ENCODE data around the gene IMPA2. TPM values are rescaled to one million over a fixed set of nuclear protein-coding genes. Genes with fewer than 3 reads are reported as not detected.

Gene IMPA2
- total and polyA plus RNA-seq, 2 of the 13 experiments (the other 11 are each of a cell fraction or from before 2014, with no cell fraction given) = 37.8 to 71.8 TPM

- H2AFZ ChIP-seq (ENCODE audit: low read length) = no peak overlapping the region
- in situ Hi-C loops (cut with HindIII; ENCODE audit: extremely low pct_ligation_motif_present, low pct_unique_long_range_greater_than_20kb) (loop anchor here (5.0 kb wide), 1 partner anchor 58 kb away; no protein-coding TSS in a partner anchor), intact Hi-C loops (cut with micrococcal nuclease; ENCODE audit: unreplicated experiment) (loop anchor here (1.0 to 10.0 kb wide), 5 partner anchors 12 to 262 kb away; partner anchors contain the start of gene CHMP1B)
- H3K9me3 ChIP-seq (ENCODE audit: low read length) = no peaks in the 10 kb centered on the region
- H3K36me3 ChIP-seq (replicated peaks in 1 of 2; ENCODE audit: control insufficient read depth in 1 of 2, insufficient read depth in 2 of 2, low read length in 2 of 2) = peaks cover 0 to 6% of the 10 kb centered on the region in 2 experiments; a peak in 2 of 5 replicates
- FAIRE-seq (peak; percentile 87), ATAC-seq (peak; percentile 84), DNase-seq (ENCODE audit: low spot score) (peak; percentile 75)
- peak overlapping the region; percentile 70 for H3K27ac ChIP-seq (ENCODE audit: extremely low read length, insufficient read depth, low read length)
- ChIA-PET POLR2A (interaction anchor here (0.6 to 12.8 kb wide), 25 partner anchors 8 to 201 kb away, joined by 3 to 328 read pairs (median 5); partner anchors contain the start of genes CHMP1B, IMPA2 and MPPE1), CTCF (ENCODE audit: low intra/inter-chr PET ratio, low total read pairs) (interaction anchor here (0.8 to 2.7 kb wide), 5 partner anchors 44 to 263 kb away, joined by 3 to 51 read pairs (median 4); no protein-coding TSS in a partner anchor)
- H3K4me3 ChIP-seq (replicated peaks in 1 of 3; ENCODE audit: insufficient read depth in 1 of 3, low read depth in 2 of 3, low read length in 3 of 3) = peak overlapping the region in 1 of 3 experiments; percentile 65; a peak in 3 of 6 replicates
- WGBS (ENCODE audit: low lambda C conversion rate) = 15% methylated on average over 5 of the region's 9 CpGs
- peaks cover 3% of the 10 kb centered on the region; the same call in 1 of the 2 replicates for H4K20me1 ChIP-seq (ENCODE audit: insufficient read depth, low read length)
- peak overlapping the region; percentile 48 for H3K9ac ChIP-seq (ENCODE audit: insufficient read depth, low read depth, low read length)
- peaks cover 12% of the 10 kb centered on the region for H3K79me2 ChIP-seq (ENCODE audit: insufficient read depth, low read length)
- no TSS peak for BruUV-seq (replicated peaks)
- no peaks in the 10 kb centered on the region for H3K27me3 ChIP-seq (ENCODE audit: control insufficient read depth in 1 of 2, insufficient read depth in 2 of 2, low read length in 2 of 2)
- H3K4me1 ChIP-seq (ENCODE audit: insufficient read depth, low read length) = peaks cover 97% of the 10 kb centered on the region
- H3K4me2 ChIP-seq (ENCODE audit: low read depth, low read length) = peak overlapping the region; percentile 87
- TF ChIP-seq ZNF614 (CRISPR knock-in tag; IDR thresholded peaks at IDR 0.05; ENCODE audit: borderline replicate concordance) = 0 out of 2 replicates have a peak, but pooled peaks have one; percentile 31
- TF ChIP-seq STAG1 (CRISPR knock-in tag; IDR thresholded peaks at IDR 0.05) = peak; percentile 91
- TF ChIP-seq ARID5B (CRISPR knock-in tag; IDR thresholded peaks at IDR 0.05) = peak; percentile 44; the same call in 1 of the 2 replicates
- no peak for TF ChIP-seq CBFB (CRISPR knock-in tag; IDR thresholded peaks at IDR 0.05)
- peak; percentile 72 for TF ChIP-seq KDM2A (CRISPR knock-in tag; IDR thresholded peaks at IDR 0.05; ENCODE audit: borderline replicate concordance, low read depth)
- no peak for TF ChIP-seq ZNF3 (CRISPR knock-in tag; IDR thresholded peaks at IDR 0.05)
- peak; percentile 45; the same call in 1 of the 2 replicates for TF ChIP-seq SALL2 (CRISPR knock-in tag; IDR thresholded peaks at IDR 0.05)
- TF ChIP-seq NCOA1 (CRISPR knock-in tag; IDR thresholded peaks at IDR 0.05) = no peak
- TF ChIP-seq MLX (CRISPR knock-in tag; IDR thresholded peaks at IDR 0.05) = no peak
- TF ChIP-seq ZSCAN5A (CRISPR knock-in tag; IDR thresholded peaks at IDR 0.05; ENCODE audit: borderline replicate concordance) = no peak
- TF ChIP-seq RXRA (CRISPR knock-in tag; IDR thresholded peaks at IDR 0.05) = 0 out of 2 replicates have a peak, but pooled peaks have one; percentile 48
- TF ChIP-seq NR2F6 (IDR thresholded peaks at IDR 0.05) = 0 out of 2 replicates have a peak, but pooled peaks have one; percentile 20
- TF ChIP-seq NR2F6 (CRISPR knock-in tag; IDR thresholded peaks at IDR 0.05) = peak; percentile 35; the same call in 1 of the 2 replicates
- no peak for TF ChIP-seq SMAD9 (CRISPR knock-in tag; IDR thresholded peaks at IDR 0.05)
- TF ChIP-seq SOX6 (IDR thresholded peaks at IDR 0.05) = no peak
- no peak for TF ChIP-seq SOX6 (CRISPR knock-in tag; IDR thresholded peaks at IDR 0.05)
- no peak for TF ChIP-seq KDM6A (CRISPR knock-in tag; IDR thresholded peaks at IDR 0.05; ENCODE audit: low read depth)
- TF ChIP-seq, protein P1, sequence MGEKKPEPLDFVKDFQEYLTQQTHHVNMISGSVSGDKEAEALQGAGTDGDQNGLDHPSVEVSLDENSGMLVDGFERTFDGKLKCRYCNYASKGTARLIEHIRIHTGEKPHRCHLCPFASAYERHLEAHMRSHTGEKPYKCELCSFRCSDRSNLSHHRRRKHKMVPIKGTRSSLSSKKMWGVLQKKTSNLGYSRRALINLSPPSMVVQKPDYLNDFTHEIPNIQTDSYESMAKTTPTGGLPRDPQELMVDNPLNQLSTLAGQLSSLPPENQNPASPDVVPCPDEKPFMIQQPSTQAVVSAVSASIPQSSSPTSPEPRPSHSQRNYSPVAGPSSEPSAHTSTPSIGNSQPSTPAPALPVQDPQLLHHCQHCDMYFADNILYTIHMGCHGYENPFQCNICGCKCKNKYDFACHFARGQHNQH (CRISPR knock-in tag; IDR thresholded peaks at IDR 0.05) = peak; percentile 14; the same call in 1 of the 2 replicates
Measured at GRCh38 chr18:11995445-11996189, 14.3 kb downstream of the IMPA2 start.

Measured in HepG2 (cell line).